Glomerular visceral epithelial cell (primary cell): ENCODE data around the gene LINC00237.

Experiments
- DNase-seq: peaks from one replicate; pipeline ENCODE4 v3.0.0-alpha.2; 2016; ENCODE audit errors: extremely low spot score

Gene LINC00237

GRCh38 chr20:21047981-21048380 is 58.2 kb downstream of the LINC00237 start:
- no peak for DNase-seq

GRCh38 chr20:21046413-21047070 is 59.6 kb downstream of the LINC00237 start:
- DNase-seq: no peak
